GM12865 (cell line): ENCODE data around the gene EPHA7.

Experiments used
- DNase-seq: peaks from one replicate; pipeline ENCODE4 v3.0.0; 2010; ENCODE audit warnings: low read depth
- H3K4me3 ChIP-seq: 2 replicates; pipeline ENCODE4 v1.5.1; 2011; ENCODE audit warnings: mild to moderate bottlenecking, low read depth, low read length, control low read depth
- TF ChIP-seq, protein P1 (sequence below): IDR thresholded peaks from 2 replicates; pipeline ENCODE4 v1.5.1; 2011; ENCODE audit warnings: low read length, control low read depth, low read depth, inconsistent platforms; ENCODE audit not compliant: insufficient read depth; ENCODE audit errors: missing control alignments

The EPHA7 gene

DNA sequence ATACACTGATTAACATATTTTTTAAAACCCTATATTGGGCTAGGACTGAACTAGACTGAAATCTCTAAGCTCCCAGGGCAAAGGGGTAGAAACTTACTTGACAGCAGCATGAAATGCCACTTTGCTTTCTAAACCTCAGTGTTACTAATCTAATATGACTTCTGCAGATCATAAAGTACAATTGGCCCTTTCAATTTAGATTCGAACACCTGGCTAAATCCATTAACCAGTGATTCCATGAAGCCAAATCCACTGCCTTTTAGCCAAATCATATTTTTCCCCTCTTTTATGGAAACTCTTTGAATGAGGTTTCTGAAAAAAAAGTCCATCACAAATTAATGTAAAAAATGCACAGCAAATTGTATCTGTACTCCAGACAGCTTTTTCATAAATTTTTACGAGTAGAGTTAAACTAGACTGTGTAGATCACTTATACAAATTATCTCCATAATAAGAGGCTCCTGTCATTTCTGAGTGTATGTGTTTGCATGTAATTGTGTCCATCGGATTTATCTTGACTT is 25.7 kb downstream of the EPHA7 start:
- TF ChIP-seq, protein P1, sequence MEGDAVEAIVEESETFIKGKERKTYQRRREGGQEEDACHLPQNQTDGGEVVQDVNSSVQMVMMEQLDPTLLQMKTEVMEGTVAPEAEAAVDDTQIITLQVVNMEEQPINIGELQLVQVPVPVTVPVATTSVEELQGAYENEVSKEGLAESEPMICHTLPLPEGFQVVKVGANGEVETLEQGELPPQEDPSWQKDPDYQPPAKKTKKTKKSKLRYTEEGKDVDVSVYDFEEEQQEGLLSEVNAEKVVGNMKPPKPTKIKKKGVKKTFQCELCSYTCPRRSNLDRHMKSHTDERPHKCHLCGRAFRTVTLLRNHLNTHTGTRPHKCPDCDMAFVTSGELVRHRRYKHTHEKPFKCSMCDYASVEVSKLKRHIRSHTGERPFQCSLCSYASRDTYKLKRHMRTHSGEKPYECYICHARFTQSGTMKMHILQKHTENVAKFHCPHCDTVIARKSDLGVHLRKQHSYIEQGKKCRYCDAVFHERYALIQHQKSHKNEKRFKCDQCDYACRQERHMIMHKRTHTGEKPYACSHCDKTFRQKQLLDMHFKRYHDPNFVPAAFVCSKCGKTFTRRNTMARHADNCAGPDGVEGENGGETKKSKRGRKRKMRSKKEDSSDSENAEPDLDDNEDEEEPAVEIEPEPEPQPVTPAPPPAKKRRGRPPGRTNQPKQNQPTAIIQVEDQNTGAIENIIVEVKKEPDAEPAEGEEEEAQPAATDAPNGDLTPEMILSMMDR: no peak
- DNase-seq: no peak
- no peak overlapping the region for H3K4me3 ChIP-seq

DNA sequence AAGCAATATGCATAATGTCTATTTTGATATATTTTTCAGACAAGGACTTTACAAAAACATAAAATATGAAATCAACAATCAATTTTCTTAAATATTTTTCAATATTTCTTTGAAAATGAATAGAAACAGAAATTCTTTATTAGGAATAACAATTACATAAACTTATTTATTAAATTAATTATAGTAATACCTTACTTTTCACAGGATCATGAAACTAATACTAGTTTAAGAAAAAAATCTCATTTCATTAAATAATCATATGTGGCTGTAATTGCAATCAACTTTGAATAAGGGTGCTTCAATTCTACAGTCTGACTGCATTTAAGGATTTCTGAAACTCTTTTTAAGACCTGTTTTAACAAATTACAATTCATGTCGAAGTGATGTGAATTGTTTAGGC is 26.6 kb downstream of the EPHA7 start:
- H3K4me3 ChIP-seq: no peak overlapping the region
- TF ChIP-seq, protein P1: no peak
- DNase-seq: no peak

DNA sequence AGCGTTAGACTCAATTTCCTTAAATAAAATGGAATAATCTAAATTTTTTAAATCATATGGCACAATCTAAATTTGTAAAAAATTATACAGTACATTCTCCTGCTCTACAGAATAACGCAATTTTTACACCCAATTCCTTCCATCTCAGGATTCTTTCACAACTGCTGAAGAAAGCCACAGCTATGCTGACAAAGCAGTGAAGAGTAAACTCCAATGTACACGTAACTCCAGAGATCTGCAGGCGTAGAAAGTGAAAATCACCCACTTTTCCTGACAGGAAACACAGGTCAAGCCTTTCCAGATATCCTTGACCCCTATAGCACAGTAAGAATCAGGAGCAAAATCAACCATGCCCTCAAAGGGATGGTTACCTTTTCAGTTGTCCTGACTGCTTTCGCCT is 27.4 kb downstream of the EPHA7 start:
- TF ChIP-seq, protein P1: no peak
- DNase-seq: no peak
- H3K4me3 ChIP-seq: no peak overlapping the region

DNA sequence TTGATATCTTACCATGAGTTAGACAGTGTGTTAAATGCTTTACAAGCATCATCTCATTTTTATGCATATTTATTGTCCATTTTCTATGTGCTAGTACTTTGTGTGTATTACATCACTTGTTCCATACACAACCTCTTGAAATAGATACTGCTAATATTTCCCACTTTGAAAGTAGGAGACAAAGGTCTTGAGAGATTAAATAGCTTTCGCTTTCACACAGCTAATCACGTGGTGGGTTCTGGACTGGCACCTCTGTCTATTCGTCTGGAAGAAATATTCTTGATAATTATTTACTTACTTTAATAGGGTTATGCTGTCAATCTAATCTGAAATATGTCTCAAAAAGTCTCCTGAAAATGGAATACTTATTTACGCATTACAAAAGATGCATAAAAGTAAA is 30.2 kb downstream of the EPHA7 start:
- DNase-seq: no peak
- TF ChIP-seq, protein P1: no peak
- no peak overlapping the region for H3K4me3 ChIP-seq

DNA sequence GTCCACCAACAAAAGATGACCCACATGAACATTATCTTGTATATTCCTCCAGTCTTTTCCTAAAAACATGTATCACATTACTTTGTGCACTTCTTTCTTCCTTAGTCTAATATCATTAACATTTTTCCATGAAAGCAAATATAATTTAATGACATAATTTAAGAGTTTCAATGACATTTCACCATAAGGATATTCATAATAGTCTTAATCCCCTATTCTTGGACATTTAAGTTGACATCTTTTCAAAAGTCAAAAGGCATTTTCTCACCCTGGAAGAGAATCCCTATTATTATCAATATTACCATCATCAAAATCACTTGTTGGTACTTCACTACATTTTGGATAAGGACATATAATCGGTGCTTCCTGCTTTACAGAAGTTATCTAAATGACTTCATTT is 31.3 kb downstream of the EPHA7 start:
- TF ChIP-seq, protein P1: no peak
- no peak overlapping the region for H3K4me3 ChIP-seq
- no peak for DNase-seq

DNA sequence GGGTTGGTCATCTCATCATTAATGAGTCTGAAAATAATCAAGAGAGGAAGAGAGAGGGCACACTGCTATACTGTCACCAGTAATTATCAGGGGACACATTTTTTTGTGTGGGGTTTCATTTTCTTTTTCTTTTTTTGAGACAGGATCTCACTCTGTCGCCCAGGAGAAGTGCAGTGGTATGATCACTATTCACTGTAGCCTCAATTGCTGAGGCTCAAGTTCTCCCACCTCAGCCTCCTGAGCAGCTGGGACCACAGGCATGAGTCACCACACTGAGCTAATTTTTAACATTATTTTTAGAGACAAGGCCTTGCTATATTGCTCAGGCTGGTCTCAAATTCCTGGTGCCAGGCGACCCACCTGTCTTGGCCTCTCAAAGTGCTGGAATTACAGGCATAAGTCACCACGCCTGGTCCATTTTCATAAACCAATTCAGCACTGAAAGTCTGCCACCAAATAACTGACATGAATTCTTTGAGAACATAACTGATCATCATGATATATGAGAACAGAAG is 43.3 kb downstream of the EPHA7 start:
- TF ChIP-seq, protein P1: no peak
- no peak for DNase-seq
- no peak overlapping the region for H3K4me3 ChIP-seq

DNA sequence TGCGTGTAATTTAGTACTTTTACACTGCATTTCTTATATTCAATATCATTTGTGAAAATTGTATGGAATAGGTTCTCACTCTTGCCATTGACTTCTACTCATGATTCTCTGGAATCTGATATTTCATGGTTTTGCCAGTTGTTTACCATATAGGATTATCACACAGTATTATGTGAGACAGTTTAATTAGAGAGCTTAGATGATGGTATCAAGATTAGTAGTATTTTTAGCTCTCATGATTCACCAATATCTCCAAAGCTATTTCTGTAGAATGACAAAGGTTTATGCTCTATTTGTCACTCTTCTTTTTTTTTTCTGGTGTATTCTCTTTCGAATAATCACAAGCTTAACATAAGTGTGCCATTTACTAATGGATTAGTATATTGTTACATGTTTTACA is 45.9 kb downstream of the EPHA7 start:
- DNase-seq: no peak
- TF ChIP-seq, protein P1: no peak
- no peak overlapping the region for H3K4me3 ChIP-seq
